Measurements from ENCODE around the gene SELENBP1.

GRCh38 chr1:151362308-151363155 is 10.0 kb downstream of the SELENBP1 start:
- TF ChIP-seq POLR2A (conservative IDR thresholded peaks at IDR 0.05), result no peak
- no peak for TF ChIP-seq NFE2 (IDR thresholded peaks at IDR 0.05; ENCODE audit: low read depth)
- TF ChIP-seq DDX20 (tag; IDR thresholded peaks at IDR 0.05; ENCODE audit: low read depth), result no peak
- TF ChIP-seq NFIC (IDR thresholded peaks at IDR 0.05), result no peak
